GM12878 (cell line): ENCODE measurements around the gene PDGFD. TPM values are rescaled to one million over a fixed set of nuclear protein-coding genes. Genes with fewer than 3 reads are reported as not detected.

ENCODE experiments used
- ATAC-seq: fragments of 200-7000 bp; cut with Tn5 transposase; 3 replicates; pipeline ENCODE4 v1.9.1; 2020; ENCODE audit warnings: mild to moderate bottlenecking, moderate library complexity
- BruUV-seq: library from RNA; stranded (reverse); fragments of 400-500 nt; replicated peaks from 2 replicates; lab custom pipeline; 2021; lab: Mats Ljungman, UMichigan
- CTCF ChIA-PET: fragments of 300-600 bp; sonication (Branson Sonifier 250); formaldehyde crosslinking; extraction: SDS; loops from one replicate; lab custom pipeline; 2021; ENCODE audit warnings: inconsistent platforms; lab: Yijun Ruan, JAX
- POLR2A ChIA-PET: fragments of 350-600 bp; formaldehyde crosslinking; extraction: SDS; loops from one replicate; lab custom pipeline; 2021; ENCODE audit warnings: inconsistent platforms; lab: Charles Lee
- RAD21 ChIA-PET: fragments of 300-600 bp; sonication (Branson Sonifier 250); formaldehyde crosslinking; loops from one replicate; lab custom pipeline; 2023; ENCODE audit warnings: antibody characterized with exemption; ENCODE audit not compliant: unreplicated experiment; lab: Charles Lee
- SMC1A ChIA-PET: fragments of 300-600 bp; sonication (Branson Sonifier 250); formaldehyde crosslinking; loops from one replicate; lab custom pipeline; 2023; ENCODE audit not compliant: unreplicated experiment, uncharacterized antibody; lab: Charles Lee
- DNase-seq: peaks from one replicate; pipeline ENCODE4 v3.0.0-alpha.2; 2011; ENCODE audit warnings: low read depth, low spot score
- FAIRE-seq: peaks from 3 replicates; lab custom pipeline; 2011; peaks lifted over from hg19 to GRCh38; lab: Jason Lieb, UNC
- H2AFZ ChIP-seq: 2 replicates; pipeline ENCODE4 v1.6.0; 2011; ENCODE audit warnings: low read depth, low read length, control low read depth; ENCODE audit not compliant: control insufficient read depth
- H3K27ac ChIP-seq: 2 replicates; pipeline ENCODE4 v1.5.1; 2011; ENCODE audit warnings: control low read depth; ENCODE audit not compliant: control insufficient read depth, insufficient read depth
- H3K27me3 ChIP-seq, 2 experiments: replicated peaks in 1 of 2; 2 replicates each; pipeline versions ENCODE4 v1.6.0 to v1.6.1; 2011; ENCODE audit warnings: low read length in 1 of 2; ENCODE audit not compliant: control insufficient read depth in 2 of 2, insufficient read depth in 2 of 2
- H3K36me3 ChIP-seq, 2 experiments: 2 replicates each; pipeline ENCODE4 v1.5.1; 2011; ENCODE audit warnings: low read length in 1 of 2; ENCODE audit not compliant: control insufficient read depth in 2 of 2, insufficient read depth in 2 of 2
- H3K4me1 ChIP-seq: 2 replicates; pipeline ENCODE4 v1.6.1; 2011; ENCODE audit warnings: mild to moderate bottlenecking, low read length, moderate library complexity, mixed read lengths; ENCODE audit not compliant: control insufficient read depth, insufficient read depth
- H3K4me2 ChIP-seq: 2 replicates; pipeline ENCODE4 v1.6.0; 2011; ENCODE audit warnings: control low read depth; ENCODE audit not compliant: control insufficient read depth, insufficient read depth
- H3K4me3 ChIP-seq: fragments of 200-600 bp; sonication (generic); 2 replicates; pipeline ENCODE4 v1.5.1; 2016
- H3K79me2 ChIP-seq: 2 replicates; pipeline ENCODE4 v1.6.0; 2011; ENCODE audit warnings: low read length; ENCODE audit not compliant: control insufficient read depth, insufficient read depth
- H3K9ac ChIP-seq: 2 replicates; pipeline ENCODE4 v1.8.0; 2011; ENCODE audit warnings: low read length, control low read depth, mixed read lengths; ENCODE audit not compliant: control insufficient read depth, insufficient read depth
- H3K9me3 ChIP-seq: replicated peaks from 3 replicates; pipeline ENCODE4 v1.5.1; 2011; ENCODE audit warnings: mild to moderate bottlenecking, low read length; ENCODE audit not compliant: control insufficient read depth, insufficient read depth
- H4K20me1 ChIP-seq: 2 replicates; pipeline ENCODE4 v1.6.0; 2011; ENCODE audit not compliant: control insufficient read depth, insufficient read depth
- CBX3 ChIP-seq: fragments of 200-600 bp; sonication (generic); IDR thresholded peaks from 2 replicates; pipeline ENCODE4 v1.6.1; 2016; ENCODE audit warnings: low read depth, borderline replicate concordance
- CHD1 ChIP-seq: IDR thresholded peaks from 2 replicates; pipeline ENCODE4 v1.6.1; 2012; ENCODE audit warnings: low read depth, low read length, improper control_type of control experiment
- CHD2 ChIP-seq: IDR thresholded peaks from 2 replicates; pipeline ENCODE4 v1.6.1; 2011; ENCODE audit warnings: low read depth, low read length, improper control_type of control experiment, borderline replicate concordance
- FOS ChIP-seq: IDR thresholded peaks from 3 replicates; pipeline ENCODE4 v1.6.1; 2011; ENCODE audit warnings: borderline replicate concordance; ENCODE audit not compliant: insufficient read length; ENCODE audit errors: extremely low read depth
- HCFC1 ChIP-seq: fragments of 150-350 bp; IDR thresholded peaks from 2 replicates; pipeline ENCODE4 v1.6.1; 2014; ENCODE audit warnings: low read length
- MYC ChIP-seq: IDR thresholded peaks from 2 replicates; pipeline ENCODE4 v1.6.1; 2011; ENCODE audit warnings: mild to moderate bottlenecking, low read length, moderate library complexity, inconsistent platforms; ENCODE audit not compliant: insufficient read depth, insufficient replicate concordance, insufficient read length, severe bottlenecking
- NBN ChIP-seq: fragments of 450-650 bp; IDR thresholded peaks from 2 replicates; pipeline ENCODE4 v1.6.1; 2016
- NR2C2 ChIP-seq: IDR thresholded peaks from 2 replicates; pipeline ENCODE4 v1.6.1; 2011; ENCODE audit warnings: borderline replicate concordance, low read depth; ENCODE audit not compliant: control insufficient read depth, insufficient read length
- NR2F1 ChIP-seq: fragments of 450-650 bp; conservative IDR thresholded peaks from 2 replicates; pipeline ENCODE4 v1.6.1; 2017; ENCODE audit warnings: mild to moderate bottlenecking
- PML ChIP-seq: IDR thresholded peaks from 2 replicates; pipeline ENCODE4 v1.6.1; 2012; ENCODE audit warnings: low read length, inconsistent platforms
- POU2F2 ChIP-seq: IDR thresholded peaks from 3 replicates; pipeline ENCODE4 v1.6.1; 2011; ENCODE audit warnings: low read depth, mild to moderate bottlenecking, low read length, borderline replicate concordance
- TAF1 ChIP-seq: IDR thresholded peaks from 2 replicates; pipeline ENCODE4 v1.6.1; 2011; ENCODE audit warnings: mild to moderate bottlenecking, low read depth, low read length, borderline replicate concordance
- ZNF217 ChIP-seq: fragments of 450-650 bp; IDR thresholded peaks from 2 replicates; pipeline ENCODE4 v1.6.1; 2017; ENCODE audit warnings: antibody characterized with exemption, mild to moderate bottlenecking
- WGBS: methylation state at CpG from one replicate; pipeline ENCODE4 v1.1.6; 2016; ENCODE audit warnings: low lambda C conversion rate; ENCODE audit not compliant: insufficient replicate concordance, insufficient coverage; ENCODE audit errors: missing lambda C conversion rate; 5-methylcytosine and 5-hydroxymethylcytosine counted together
- in situ Hi-C: fragments of 300-500 bp; cut with MboI; formaldehyde crosslinking; loops from 9 replicates; pipeline ENCODE4 v1.14.3; 2018; ENCODE audit warnings: mixed read lengths
- intact Hi-C: fragments of 100-400 bp; cut with micrococcal nuclease; formaldehyde crosslinking; loops from one replicate; pipeline ENCODE4 v1.14.2; 2022; ENCODE audit not compliant: unreplicated experiment
- polyA plus RNA-seq, 11 experiments: library from polyadenylated mRNA; depleted of rRNA in 4 of 11; unstranded in 6 of 11; stranded (reverse) in 5 of 11; fragments of >200 nt; fragmentation: Nextera tagmentation in 4 of 11; fragmentation: Illumina TruSeq in 1 of 11; extraction: Ambion mirVana in 4 of 11; extraction: Trizol in 1 of 11; gene quantifications; 1 replicate in 1 of 11; 2 replicates in 10 of 11; pipeline versions ENCODE4 v1.2.1 to v1.2.3, GENCODE V29; 2011 to 2016; ENCODE audit warnings: inconsistent platforms in 2 of 11, missing spikeins in 2 of 11, low read depth in 1 of 11
- total RNA-seq, 4 experiments: library from RNA; depleted of rRNA in 3 of 4; stranded (reverse); fragments of >200 nt in 3 of 4; fragmentation: Illumina TruSeq in 1 of 4; extraction: Trizol in 1 of 4; gene quantifications; 2 replicates each; pipeline versions ENCODE4 v1.2.1 to v1.2.3, GENCODE V29; 2013 to 2021
- TF ChIP-seq, protein P1 (sequence below): IDR thresholded peaks from 2 replicates; pipeline ENCODE4 v1.6.1; 2012; ENCODE audit warnings: low read depth, low read length, improper control_type of control experiment
- TF ChIP-seq, protein P2 (sequence below): IDR thresholded peaks from 2 replicates; pipeline ENCODE4 v1.6.1; 2011; ENCODE audit warnings: low read depth, mild to moderate bottlenecking, low read length, moderate library complexity, borderline replicate concordance; ENCODE audit errors: extremely low read depth

PDGFD gene
- total and polyA plus RNA-seq, 10 of the 15 experiments (the other 5 are each of a cell fraction or from before 2014, with no cell fraction given): 0.05 to 0.13 TPM; not detected in 8

DNA sequence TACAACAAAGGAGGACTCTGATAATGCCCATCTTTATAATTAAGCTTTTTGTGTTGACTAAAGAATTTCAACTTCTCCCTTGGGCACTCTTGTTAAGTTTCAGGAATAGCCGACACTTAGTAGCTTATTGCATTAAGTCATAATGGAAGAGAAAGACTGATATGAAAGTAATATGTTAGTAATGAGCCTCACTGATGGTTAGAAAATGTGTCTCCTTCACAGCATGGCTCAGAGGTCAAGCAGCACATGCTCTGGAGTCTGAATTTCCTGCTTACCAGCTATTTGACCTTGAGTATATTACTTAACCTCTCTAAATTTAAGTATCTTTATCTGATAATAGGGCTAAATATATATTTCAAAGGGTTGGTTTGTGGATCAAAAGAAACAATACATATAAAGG, 39.0 kb downstream of the PDGFD start:
- ATAC-seq (peak; percentile 60), FAIRE-seq (no peak), DNase-seq (peak; percentile 3)
- POLR2A ChIA-PET: interaction anchor here (0.6 kb wide), 1 partner anchor 64 kb away, joined by 4 read pairs; no protein-coding TSS in a partner anchor
- in situ Hi-C loops (no loop called here), intact Hi-C loops (no loop called here)
- Histone ChIP-seq H4K20me1 (no peaks in the 10 kb centered on the region), H3K4me2 (no peak overlapping the region), H3K27me3 (no peaks in the 10 kb centered on the region; a peak in 1 of 4 replicates), H3K9ac (no peak overlapping the region), H3K4me1 (no peaks in the 10 kb centered on the region), H3K36me3 (no peaks in the 10 kb centered on the region), H3K27ac (no peak overlapping the region), H2AFZ (no peak overlapping the region), H3K4me3 (no peak overlapping the region), H3K9me3 (no peaks in the 10 kb centered on the region), H3K79me2 (no peaks in the 10 kb centered on the region)
- SMC1A ChIA-PET: interaction anchor here (0.7 to 1.4 kb wide), 6 partner anchors 21 to 442 kb away, joined by 3 to 4 read pairs (median 3); no protein-coding TSS in a partner anchor
- CTCF ChIA-PET: no interaction called here
- BruUV-seq: no TSS peak
- RAD21 ChIA-PET: interaction anchor here (0.9 kb wide), 1 partner anchor 23 kb away, joined by 3 read pairs; no protein-coding TSS in a partner anchor
- WGBS: 25% methylated on average over 1 of the region's 1 CpG
- TF ChIP-seq, protein P1, sequence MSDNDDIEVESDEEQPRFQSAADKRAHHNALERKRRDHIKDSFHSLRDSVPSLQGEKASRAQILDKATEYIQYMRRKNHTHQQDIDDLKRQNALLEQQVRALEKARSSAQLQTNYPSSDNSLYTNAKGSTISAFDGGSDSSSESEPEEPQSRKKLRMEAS: no peak
- TF ChIP-seq HCFC1 (no peak), POU2F2 (no peak), MYC (no peak), NR2F1 (no peak), CHD2 (no peak), CBX3 (no peak), NR2C2 (no peak), FOS (no peak), PML (no peak), ZNF217 (no peak), NBN (no peak), CHD1 (no peak), TAF1 (no peak)
- TF ChIP-seq, protein P2, sequence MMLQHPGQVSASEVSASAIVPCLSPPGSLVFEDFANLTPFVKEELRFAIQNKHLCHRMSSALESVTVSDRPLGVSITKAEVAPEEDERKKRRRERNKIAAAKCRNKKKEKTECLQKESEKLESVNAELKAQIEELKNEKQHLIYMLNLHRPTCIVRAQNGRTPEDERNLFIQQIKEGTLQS: no peak
